T-helper 9 cell (primary cell): ENCODE data around the gene SELENOS.
A peak's percentile ranks its signal among the peaks of the same experiment; 100 is the strongest.

Source experiments
- DNase-seq: peaks from one replicate; pipeline ENCODE4 v3.0.0-alpha.2; 2020

SELENOS gene

GRCh38 chr15:101250873-101251829 is 26.1 kb downstream of the SELENOS start:
- DNase-seq: peak; percentile 47

DNA sequence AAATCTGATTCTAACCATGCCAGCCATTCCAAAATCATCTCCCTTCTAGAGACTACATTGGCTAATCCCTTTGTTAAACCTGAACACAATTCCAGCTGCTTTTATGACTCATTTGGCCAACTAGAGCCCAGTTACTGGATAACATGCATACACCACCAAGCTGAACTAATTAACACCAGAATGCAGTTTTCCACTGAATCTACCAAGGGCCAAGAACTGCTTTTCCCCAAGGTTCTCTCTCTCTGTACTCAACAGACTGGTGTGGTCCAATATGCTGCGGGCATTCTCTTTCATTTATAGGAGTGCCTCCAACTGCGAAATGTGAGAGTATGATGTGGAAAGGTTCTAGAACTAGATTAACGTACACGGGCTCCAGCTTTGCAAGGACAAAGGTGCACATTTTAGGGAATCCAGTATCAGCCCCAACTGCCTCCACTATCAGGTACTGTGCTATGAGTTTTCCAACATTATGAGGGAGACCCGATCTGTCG is 26.9 kb downstream of the SELENOS start:
- DNase-seq: no peak

DNA sequence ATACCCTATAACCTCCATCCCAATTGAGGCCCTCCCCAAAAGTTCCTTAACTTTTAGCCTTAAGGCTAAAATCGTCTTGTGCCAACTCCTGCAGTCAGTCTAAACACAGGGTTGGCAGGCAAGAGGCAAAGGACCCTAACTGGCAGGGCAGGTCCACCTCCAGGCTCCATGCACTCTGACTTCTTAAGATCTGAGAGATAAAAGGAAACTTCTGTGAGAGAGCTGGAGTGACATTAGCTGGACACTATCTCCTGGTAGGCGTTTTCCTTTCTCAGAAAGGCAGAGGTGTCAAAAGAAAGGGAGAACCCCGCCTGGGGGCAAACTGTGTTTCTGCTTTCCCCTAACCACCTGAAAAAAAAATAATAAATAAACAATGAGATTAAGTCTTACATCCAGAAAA is 29.0 kb downstream of the SELENOS start:
- no peak for DNase-seq

DNA sequence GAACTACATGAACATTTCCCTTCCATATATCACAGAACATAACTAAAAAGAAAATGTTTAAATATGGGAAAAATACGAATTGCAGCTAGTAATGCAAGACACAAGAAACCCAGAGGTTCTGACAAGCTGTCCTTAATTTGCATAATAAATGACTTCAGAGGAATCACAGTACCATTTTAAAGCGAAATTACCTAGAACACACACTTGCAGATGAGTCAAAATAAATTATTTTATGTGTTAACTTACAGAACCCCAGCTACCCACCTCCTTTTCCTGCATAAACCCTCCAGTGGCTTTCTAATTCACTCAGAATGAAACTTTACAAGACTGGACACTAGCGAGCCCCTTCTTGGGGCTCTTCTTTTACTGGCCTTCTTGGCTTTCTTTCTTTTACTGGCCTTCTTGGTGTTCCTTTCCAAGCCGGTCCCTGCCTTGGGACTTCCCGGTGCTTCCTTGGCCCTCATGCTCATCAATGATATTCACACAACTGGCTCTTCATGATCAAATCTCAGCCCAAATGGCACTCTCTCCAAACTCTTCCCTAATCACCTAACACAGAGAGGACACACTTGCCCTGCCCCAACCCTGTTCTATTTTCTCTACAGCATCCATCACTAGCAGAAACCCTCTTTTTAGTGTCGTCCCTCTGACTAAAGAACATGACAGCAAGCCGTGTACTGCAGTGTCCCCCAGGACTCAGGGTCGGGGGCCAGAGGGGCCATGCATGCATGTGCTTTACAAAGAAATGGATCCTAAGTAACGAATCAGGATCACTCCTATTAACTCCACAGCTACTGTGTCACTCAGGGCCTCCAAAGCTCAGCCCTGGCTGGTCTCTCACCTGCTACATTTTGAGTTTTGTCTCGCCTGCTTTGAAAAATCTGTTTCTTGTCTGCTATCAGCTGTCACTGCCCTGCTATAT is 30.2 kb downstream of the SELENOS start:
- DNase-seq: no peak

GRCh38 chr15:101246391-101246790 is 30.9 kb downstream of the SELENOS start:
- no peak for DNase-seq

- DNase-seq: no peak
These were observed 32.2 kb downstream of the SELENOS start for GRCh38 chr15:101244889-101245668.

GRCh38 chr15:101244036-101244781 is 33.1 kb downstream of the SELENOS start:
- DNase-seq: no peak

DNA sequence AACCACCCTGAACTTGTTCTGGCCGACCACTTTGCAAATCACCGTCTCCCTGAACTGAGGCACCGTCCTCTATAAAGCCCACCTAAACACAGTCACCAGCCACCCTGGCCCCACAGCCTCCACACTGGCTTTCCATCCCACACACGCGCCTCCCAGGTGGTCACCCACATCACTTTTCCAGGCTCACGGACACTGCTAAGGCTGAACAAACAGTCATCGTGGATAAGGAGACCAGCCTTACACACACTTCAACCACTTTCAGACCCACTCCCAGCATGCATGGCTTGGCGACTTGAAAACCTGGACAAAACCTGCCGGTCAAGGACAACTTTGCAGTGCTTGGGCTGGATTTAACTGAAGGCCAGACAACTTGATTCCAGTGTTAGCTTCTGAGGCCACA is 33.9 kb downstream of the SELENOS start:
- DNase-seq: no peak

DNA sequence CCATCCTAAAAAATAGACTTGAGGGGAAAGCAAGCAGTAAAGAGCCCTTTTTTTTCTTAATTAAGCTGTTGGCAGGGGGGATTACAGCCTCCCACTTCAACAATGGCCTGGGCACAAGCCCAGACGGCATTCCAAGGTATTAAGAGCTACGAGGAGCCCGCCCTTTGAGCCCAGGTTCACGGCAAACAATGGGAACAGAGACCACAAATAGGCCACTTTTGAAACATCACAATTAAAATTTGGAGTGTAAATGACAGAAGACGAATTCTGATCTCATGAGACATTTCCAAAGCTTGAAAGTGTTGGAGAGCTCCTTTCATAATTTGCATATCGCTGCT is 34.3 kb downstream of the SELENOS start:
- no peak for DNase-seq

DNA sequence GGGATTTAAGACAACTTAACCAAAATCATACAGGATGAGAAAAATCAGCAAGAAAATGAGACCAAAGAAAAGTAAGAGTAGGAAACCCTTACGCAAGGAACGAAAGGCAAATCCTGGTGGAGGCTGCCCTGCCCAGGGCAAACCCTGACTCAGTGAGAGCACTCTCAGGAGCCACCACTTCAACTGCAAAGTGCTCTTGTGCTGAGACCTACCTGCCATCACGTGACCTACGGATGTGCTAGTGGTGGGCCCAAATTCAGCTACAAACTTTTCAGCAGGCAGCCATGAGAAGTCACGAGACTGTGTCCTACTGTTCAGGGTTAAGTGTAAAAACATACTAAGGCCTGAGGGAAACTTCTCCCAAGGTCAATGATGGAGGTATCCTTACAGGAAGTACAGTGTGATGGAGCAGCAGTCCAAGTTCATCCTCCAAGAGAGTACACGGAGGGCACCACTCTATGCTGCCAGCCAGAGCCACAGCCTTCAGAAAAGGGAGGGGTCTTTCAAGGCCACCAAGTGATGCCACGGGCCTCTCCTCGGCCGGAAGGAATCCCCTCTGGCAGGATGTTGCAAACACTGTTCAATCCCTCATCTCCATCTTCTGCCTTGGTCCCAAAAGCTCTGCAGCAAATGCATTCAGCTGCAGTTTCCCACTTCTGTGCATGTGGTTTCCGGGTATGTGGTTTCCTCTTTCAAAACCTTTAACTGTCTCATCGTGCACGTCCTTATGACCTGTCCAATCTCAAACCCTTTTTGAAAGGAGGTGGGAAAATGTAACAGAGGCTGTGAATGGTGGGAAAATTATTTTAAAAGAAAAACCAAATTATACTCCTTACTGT is 34.9 kb downstream of the SELENOS start:
- peak; percentile 45 for DNase-seq

- no peak for DNase-seq
These were observed 36.9 kb downstream of the SELENOS start for GRCh38 chr15:101240358-101240757.

DNA sequence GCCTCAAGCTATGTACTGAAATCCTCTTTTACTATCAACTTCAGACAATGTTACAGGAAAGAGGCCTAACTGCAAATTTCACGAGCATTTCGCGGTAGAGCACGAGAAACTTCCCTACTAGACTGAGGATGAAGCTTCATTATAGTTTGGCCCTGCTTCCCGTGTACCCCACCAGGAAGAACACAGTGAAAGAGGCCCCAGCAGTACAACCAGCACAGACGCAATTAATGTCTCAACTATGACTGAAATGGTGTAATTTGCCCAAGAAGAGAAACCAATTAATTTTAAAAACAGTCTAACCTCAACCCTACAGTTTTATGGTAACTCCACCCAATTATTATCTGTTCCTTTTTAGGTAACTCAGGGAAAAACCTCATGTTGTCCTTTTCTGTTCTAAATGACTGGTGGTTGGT is 37.6 kb downstream of the SELENOS start:
- DNase-seq: no peak

- DNase-seq: no peak
These were observed 40.0 kb downstream of the SELENOS start for GRCh38 chr15:101237251-101237650.

GRCh38 chr15:101233651-101234280 is 43.5 kb downstream of the SELENOS start:
- DNase-seq: no peak

- no peak for DNase-seq
These were observed 44.6 kb downstream of the SELENOS start for GRCh38 chr15:101232677-101233076.

DNA sequence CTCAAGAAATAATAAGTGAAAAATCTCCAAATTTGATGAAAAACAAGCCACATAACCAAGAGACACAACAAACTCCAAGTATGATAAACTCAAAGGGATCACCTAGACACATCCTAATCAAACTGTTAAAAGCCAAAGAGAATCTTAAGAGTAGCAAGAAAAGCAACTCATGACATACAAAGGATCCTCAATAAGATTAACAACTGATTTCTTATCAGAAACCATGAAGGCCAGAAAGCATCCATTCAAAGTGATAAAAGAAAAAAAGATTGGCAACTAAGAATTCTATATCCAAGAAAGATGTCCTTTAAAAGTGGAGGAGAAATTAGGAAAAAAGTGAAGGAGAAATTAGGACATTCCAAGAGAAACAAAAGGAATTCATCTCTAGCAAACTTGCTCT is 49.0 kb downstream of the SELENOS start:
- no peak for DNase-seq

DNA sequence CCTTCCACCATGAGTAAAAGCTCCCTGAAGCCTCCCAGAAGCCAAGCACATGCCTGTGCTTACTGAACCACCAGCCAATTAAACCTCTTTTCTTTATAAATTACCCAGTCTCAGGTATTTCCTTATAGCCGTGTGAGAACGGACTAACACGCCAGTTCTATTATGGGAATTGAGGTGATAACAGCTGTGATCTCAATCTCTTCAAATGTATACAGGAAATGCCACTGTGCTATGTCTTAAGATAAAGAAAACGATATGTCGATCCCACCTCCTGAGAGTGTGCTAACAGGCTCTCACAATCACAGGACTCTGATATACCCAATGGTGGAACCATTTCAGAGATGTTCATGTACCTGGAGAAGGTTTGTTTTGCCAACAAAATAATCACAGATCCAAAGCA is 51.6 kb downstream of the SELENOS start:
- DNase-seq: no peak
